HUES64 (cell line): ENCODE data around the gene UBALD2.
"Not testable (repeated sequence)": the region's sequence is repeated elsewhere in the genome, so short reads cannot be mapped to it uniquely, and the experiment has no call there.

Experiments
- H3K27ac ChIP-seq: 2 replicates; pipeline ENCODE4 v1.7.0; 2013; ENCODE audit warnings: low read depth, low read length, inconsistent platforms
- H3K27me3 ChIP-seq: 2 replicates; pipeline ENCODE4 v1.6.1; 2013; ENCODE audit warnings: mild to moderate bottlenecking, low read length; ENCODE audit not compliant: insufficient read depth
- H3K36me3 ChIP-seq: 2 replicates; pipeline ENCODE4 v1.6.1; 2013; ENCODE audit warnings: mild to moderate bottlenecking, low read length; ENCODE audit not compliant: insufficient read depth
- H3K4me1 ChIP-seq: 2 replicates; pipeline ENCODE4 v1.6.1; 2013; ENCODE audit warnings: mild to moderate bottlenecking, low read length, moderate library complexity; ENCODE audit not compliant: insufficient read depth
- H3K4me3 ChIP-seq: 2 replicates; pipeline ENCODE4 v1.5.1; 2013; ENCODE audit warnings: mild to moderate bottlenecking, low read length, moderate library complexity
- H3K9ac ChIP-seq: 2 replicates; pipeline ENCODE4 v1.6.1; 2013; ENCODE audit warnings: mild to moderate bottlenecking, low read depth, low read length
- H3K9me3 ChIP-seq: 2 replicates; pipeline ENCODE4 v1.6.1; 2013; ENCODE audit warnings: low read depth, low read length; ENCODE audit not compliant: insufficient read depth
- WGBS: fragments of 150-250, 120-280 bp; methylation state at CpG from one replicate; pipeline ENCODE4 v1.1.7; 2013; ENCODE audit warnings: missing lambda C conversion rate; 5-methylcytosine and 5-hydroxymethylcytosine counted together

Gene UBALD2

DNA sequence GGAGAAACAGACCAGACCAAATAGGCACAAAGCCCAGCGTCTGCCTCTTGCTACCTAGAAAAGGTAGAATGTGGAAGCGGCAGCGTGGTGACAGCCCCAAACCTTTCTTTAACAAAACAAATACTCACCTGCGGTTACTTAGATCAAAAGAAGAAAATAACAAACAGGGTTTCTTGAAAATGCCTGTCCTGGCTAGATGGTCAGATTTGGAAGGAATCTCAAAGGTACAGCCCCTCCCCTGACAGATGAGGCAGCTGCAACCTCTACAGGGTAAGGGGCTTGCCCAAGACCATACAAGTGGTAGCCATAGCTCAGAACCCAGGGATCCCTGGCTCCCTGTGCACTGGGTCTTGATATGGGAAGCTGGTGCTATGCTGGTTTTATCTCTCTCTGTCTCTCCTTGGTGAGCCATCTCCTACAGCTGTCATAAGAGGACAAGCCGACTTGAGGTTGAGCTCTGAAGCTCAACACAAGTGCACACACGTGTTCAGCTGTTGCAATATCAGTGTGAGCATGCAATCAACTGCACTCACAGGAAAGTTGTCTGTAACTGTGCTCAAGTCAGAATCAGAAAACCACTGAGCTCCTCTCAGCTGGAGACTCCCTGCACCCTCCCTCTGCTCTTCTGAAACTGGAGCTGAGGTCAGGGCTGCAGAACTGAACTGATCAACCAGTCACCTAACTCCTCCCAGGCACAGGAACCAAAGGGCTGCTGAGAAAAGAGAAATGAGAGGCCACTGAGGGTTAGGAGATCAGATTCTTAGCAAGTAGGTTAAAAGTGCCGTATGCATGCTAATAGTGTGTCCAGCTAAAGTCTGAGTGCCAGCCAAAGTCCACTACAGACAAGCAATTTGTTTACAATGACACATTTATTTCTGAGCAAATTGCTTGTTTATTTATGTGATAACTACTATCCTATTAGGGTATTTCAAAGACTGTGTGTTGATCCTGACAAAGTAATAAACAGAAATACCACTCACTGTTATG lies 18.8 kb upstream of the UBALD2 start:
- H3K36me3 ChIP-seq, result no peaks in the 10 kb centered on the region
- H3K9ac ChIP-seq, result no peak overlapping the region
- peaks cover 8% of the 10 kb centered on the region; the same call in 1 of the 2 replicates for H3K4me1 ChIP-seq
- WGBS, result 92% methylated on average over 7 of the region's 7 CpGs
- no peaks in the 10 kb centered on the region for H3K9me3 ChIP-seq
- H3K27me3 ChIP-seq, result peaks cover 18% of the 10 kb centered on the region
- H3K4me3 ChIP-seq, result no peak overlapping the region
- H3K27ac ChIP-seq, result no peak overlapping the region

DNA sequence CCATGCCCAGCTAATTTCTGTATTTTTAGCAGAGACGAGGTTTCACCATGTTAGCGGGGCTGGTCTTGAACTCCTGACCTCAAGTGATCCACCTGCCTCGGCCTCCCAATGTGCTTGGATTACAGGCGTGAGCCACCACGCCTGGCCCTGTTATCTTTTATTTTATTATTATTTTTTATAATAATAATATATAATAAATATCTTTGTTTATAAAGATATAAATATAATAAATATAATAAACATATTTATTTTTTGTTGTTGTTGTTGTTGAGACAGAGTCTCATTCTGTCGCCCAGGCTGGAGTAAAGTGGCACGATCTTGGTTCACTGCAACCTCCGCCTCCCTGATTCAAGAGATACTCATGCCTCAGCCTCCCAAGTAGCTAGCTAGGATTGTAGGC lies 17.8 kb upstream of the UBALD2 start:
- Histone ChIP-seq H3K4me1 (peaks cover 8% of the 10 kb centered on the region; the same call in 1 of the 2 replicates), H3K9ac (no peak overlapping the region), H3K27me3 (peaks cover 8% of the 10 kb centered on the region), H3K27ac (no peak overlapping the region), H3K9me3 (no peaks in the 10 kb centered on the region), H3K36me3 (no peaks in the 10 kb centered on the region), H3K4me3 (no peak overlapping the region)
- 97% methylated on average over 7 of the region's 8 CpGs for WGBS

DNA sequence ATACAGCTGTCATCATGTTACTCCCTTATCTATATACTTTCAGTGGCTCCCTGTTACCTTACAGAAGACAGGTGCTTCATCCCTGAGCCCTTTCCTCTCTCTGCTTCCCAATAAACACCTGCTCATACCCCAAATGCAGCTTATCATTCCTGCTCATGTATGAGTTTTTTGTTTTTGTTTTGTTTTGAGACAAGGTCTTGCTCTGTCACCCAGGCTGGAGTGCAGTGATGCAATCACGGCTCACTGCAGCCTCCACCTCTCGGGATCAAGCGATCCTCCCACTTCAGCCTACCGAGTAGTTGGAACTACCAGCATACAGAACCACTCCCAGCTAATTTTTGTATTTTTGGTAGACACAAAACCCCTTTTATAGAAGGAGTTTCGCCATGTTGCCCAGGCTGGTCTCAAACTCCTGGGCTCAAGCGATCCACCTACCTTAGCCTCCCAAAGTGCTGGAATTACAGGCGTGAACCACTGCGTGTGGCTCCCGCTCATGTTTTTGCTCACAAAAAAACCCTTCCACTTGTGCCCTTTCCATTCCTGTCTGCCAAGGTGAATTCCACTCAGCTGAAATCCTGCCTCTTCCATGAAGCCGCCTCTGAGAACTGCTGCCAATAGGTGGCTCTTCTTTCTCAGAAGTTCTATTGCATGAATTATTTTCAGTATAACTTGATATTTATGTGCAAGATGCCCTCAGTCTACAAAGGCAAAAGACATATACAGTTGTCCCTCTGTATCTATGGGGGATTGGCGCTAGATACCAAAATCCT lies 16.9 kb upstream of the UBALD2 start:
- Histone ChIP-seq H3K4me3 (no peak overlapping the region), H3K27ac (no peak overlapping the region), H3K36me3 (no peaks in the 10 kb centered on the region), H3K4me1 (peaks cover 8% of the 10 kb centered on the region; the same call in 1 of the 2 replicates), H3K9ac (no peak overlapping the region), H3K27me3 (peaks cover 1% of the 10 kb centered on the region), H3K9me3 (no peaks in the 10 kb centered on the region)
- WGBS, result 88% methylated on average over 11 of the region's 11 CpGs

DNA sequence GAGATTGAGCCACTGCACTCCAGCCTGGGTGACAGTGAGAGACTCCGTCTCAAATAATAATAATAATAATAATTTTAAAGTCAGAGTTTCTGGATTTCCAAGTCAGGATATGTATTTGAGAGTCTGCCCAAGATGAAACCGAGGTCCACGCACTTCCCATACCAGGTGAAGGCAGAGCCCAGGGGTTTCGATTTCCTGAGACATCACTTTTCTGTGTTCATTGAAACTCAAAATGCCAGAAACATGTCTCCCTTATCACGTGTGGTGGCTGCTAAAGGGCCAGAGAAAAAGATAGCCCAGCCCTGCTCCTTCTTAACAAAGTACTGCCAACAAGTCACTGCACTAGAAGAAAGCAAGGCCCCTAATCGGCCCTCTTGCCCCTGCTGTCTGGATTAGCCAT lies 15.0 kb upstream of the UBALD2 start:
- Histone ChIP-seq H3K4me1 (peaks cover 8% of the 10 kb centered on the region; the same call in 1 of the 2 replicates), H3K27me3 (no peaks in the 10 kb centered on the region), H3K9ac (no peak overlapping the region), H3K36me3 (no peaks in the 10 kb centered on the region), H3K27ac (no peak overlapping the region), H3K9me3 (no peaks in the 10 kb centered on the region), H3K4me3 (no peak overlapping the region)
- 94% methylated on average over 5 of the region's 6 CpGs for WGBS

DNA sequence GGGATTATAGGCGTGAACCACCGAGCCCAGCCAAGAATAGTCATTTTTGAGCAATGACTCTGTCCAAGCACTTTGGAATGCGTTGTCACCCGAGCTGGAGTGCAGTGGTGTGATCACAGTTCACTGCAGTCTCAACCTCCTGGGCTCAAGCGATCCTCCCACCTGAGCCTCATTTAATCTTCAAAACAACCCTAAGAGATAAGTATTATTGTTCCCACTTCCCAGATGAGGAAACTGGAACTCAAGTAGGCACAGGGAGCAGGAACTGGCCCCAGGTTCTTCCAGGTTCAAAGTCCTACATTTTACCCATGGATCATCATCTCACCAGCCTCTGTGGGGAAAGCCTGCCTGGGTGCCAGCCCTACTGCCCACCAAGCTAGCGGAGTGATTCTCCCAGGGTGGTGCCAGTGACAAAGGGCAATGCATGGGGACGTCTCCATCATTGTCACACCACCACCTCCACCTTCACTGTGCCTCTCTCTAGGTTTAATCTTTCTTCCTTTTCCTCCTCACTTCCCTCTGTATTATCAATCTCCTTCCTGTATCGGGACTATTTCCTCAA lies 13.6 kb upstream of the UBALD2 start:
- Histone ChIP-seq H3K4me3 (no peak overlapping the region), H3K9ac (no peak overlapping the region), H3K4me1 (peaks cover 2% of the 10 kb centered on the region; the same call in 1 of the 2 replicates), H3K27me3 (no peaks in the 10 kb centered on the region), H3K9me3 (no peaks in the 10 kb centered on the region), H3K36me3 (no peaks in the 10 kb centered on the region), H3K27ac (no peak overlapping the region)
- WGBS, result 93% methylated on average over 8 of the region's 8 CpGs

DNA sequence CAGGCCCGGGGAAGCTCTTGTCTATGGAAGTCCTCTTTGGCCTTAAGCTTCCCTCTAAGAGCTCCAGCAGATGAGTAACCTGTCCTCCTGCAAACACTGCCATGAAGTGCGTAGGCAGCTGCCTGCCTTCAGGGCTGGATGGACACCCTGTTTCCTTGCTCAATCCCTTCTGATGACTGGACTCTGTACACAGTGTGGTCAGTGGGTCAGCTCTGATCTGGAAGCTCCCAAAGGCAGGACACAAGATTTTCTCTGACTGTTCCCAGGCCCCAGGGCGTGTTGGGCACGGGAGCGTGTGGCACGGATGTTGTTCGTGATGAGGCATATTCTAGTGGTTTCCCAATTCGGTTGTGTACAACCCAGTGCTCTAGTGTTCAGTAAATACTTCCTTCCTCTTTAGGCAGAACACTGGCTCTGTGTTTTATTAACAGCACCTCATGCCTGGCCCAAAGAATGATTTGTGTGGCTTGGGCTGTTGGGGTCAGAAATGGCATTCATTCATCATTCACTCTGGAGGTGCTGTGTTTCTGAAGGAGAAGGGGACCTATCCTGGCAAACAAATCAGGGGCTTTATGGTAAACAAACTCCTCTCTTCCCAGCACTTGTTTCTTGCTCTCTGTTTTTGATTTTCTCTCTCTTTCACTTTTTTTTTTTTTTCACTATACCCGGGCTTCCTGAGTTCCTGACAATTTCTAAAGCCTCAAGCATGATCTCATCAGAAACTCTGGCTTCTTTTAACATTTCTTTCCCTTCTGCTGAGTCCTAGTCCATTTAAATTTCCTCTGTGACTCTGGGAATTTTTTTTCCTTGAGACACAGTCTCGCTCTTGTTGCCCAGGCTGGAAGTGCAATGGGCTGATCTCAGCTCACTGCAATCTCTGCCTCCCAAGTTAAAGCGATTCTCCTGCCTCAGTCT lies 12.9 kb upstream of the UBALD2 start:
- Histone ChIP-seq H3K9ac (no peak overlapping the region), H3K36me3 (no peaks in the 10 kb centered on the region), H3K4me1 (no peaks in the 10 kb centered on the region), H3K9me3 (no peaks in the 10 kb centered on the region), H3K27me3 (no peaks in the 10 kb centered on the region), H3K4me3 (no peak overlapping the region), H3K27ac (no peak overlapping the region)
- 90% methylated on average over 11 of the region's 11 CpGs for WGBS

DNA sequence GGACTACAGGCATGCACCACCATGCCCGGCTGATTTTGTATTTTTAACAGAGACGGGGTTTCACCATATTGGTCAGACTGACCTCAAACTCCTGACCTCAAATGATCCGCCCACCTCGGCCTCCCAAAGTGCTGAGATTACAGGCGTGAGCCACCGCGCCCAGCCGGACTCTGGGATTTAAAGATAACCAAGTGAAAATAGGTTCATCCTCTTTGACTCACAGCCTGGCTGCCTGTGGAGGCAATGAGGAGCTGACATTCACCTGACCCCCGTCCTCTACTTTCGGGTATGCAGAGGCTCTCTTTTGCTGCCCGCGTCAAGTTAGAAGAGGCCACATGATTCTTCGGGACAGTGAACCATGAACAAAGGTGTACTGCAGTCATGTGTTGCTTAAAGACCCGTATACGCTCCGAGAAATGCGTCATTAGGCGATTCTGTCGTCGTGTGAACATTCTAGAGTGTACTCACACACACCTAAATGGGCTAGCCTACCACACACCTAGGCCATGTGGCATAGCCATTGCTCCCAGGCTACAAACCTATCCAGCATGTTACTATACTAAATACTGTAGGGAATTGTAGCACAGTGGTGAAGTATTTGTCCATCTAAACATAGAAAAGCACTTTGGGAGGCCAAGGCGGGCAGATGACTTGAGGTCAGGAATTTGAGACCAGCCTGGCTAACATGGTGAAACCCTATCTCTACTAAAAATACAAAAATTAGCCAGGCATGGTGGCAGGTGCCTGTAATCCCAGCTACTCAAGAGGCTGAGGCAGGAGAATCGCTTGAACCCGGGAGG lies 12.0 kb upstream of the UBALD2 start:
- not testable (repeated sequence) for H3K4me3 ChIP-seq, H3K36me3 ChIP-seq, H3K4me1 ChIP-seq, H3K27me3 ChIP-seq, H3K9ac ChIP-seq, H3K9me3 ChIP-seq, H3K27ac ChIP-seq
- WGBS, result 94% methylated on average over 23 of the region's 23 CpGs

DNA sequence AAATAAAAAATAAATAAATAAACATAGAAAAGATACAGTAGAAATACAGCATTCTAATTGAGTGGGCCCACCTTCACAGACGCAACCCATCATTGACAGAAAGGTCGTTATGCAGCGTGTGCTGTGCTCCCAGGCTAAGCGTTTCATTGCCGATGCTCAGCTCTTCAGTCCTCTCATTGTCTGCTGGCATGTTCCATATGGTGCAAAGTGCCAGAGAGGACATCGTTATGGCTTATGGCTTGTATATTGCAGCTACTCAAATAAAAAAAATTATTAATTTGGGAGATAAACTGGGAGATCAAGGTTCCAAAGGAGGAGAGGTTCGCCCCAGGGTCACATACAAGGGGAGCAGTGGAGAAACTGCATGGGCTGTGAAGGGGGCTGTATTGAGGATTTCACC lies 11.3 kb upstream of the UBALD2 start:
- no peak overlapping the region for H3K27ac ChIP-seq
- H3K4me1 ChIP-seq, result no peaks in the 10 kb centered on the region
- no peaks in the 10 kb centered on the region for H3K36me3 ChIP-seq
- H3K4me3 ChIP-seq, result no peak overlapping the region
- H3K9me3 ChIP-seq, result no peaks in the 10 kb centered on the region
- H3K9ac ChIP-seq, result no peak overlapping the region
- 95% methylated on average over 7 of the region's 7 CpGs for WGBS
- H3K27me3 ChIP-seq, result no peaks in the 10 kb centered on the region

DNA sequence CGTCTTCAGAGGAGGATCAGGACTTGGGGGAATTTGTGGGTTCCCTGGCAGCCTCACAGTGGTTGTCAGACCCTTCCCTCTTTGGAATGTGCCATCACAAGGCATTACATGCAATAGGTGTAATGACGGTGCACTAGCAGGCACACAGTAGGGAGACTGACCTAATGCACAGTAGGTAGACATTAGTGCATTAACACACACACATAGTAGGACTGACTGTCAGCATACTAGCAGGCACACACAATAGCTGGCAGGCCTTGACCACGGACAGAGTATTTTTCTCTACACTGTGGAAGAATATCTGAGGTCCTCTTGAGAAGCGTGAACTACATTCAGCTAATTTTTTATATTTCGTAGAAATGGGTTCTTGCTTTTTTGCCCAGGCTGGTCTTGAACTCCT lies 10.9 kb upstream of the UBALD2 start:
- H3K27ac ChIP-seq, result no peak overlapping the region
- WGBS, result 96% methylated on average over 5 of the region's 5 CpGs
- no peaks in the 10 kb centered on the region for H3K9me3 ChIP-seq
- H3K27me3 ChIP-seq, result no peaks in the 10 kb centered on the region
- no peak overlapping the region for H3K4me3 ChIP-seq
- no peaks in the 10 kb centered on the region for H3K4me1 ChIP-seq
- H3K9ac ChIP-seq, result no peak overlapping the region
- H3K36me3 ChIP-seq, result no peaks in the 10 kb centered on the region
